Stimulated activated CD4-positive, alpha-beta T cell treated with anti-CD3 and anti-CD28 coated beads, Interleukin-15, amount 100 ng/mL, for 1 hour (primary cell): ENCODE results near the gene ADGRF4.
"Not testable (repeated sequence)": the region's sequence is repeated elsewhere in the genome, so short reads cannot be mapped to it uniquely, and the experiment has no call there.

ENCODE experiments used
- DNase-seq, 2 donors: peaks; one replicate each; pipeline ENCODE4 v3.0.0-alpha.2; 2020; ENCODE audit warnings: low read depth in 1 of 2, low spot score in 1 of 2

Gene ADGRF4

GRCh38 chr6:47734831-47735481, 36.6 kb downstream of the ADGRF4 start:
- DNase-seq: no peak

- no peak for DNase-seq
Observed at GRCh38 chr6:47736083-47736700, 37.8 kb downstream of the ADGRF4 start.

- DNase-seq: no peak
Observed at GRCh38 chr6:47737406-47737805, 39.0 kb downstream of the ADGRF4 start.

- DNase-seq: no peak
Observed at GRCh38 chr6:47740714-47741113, 42.3 kb downstream of the ADGRF4 start.

GRCh38 chr6:47741807-47742206, 43.4 kb downstream of the ADGRF4 start:
- no peak for DNase-seq

- no peak for DNase-seq
Observed at GRCh38 chr6:47743744-47744143, 45.4 kb downstream of the ADGRF4 start.

GRCh38 chr6:47745269-47745668, 46.9 kb downstream of the ADGRF4 start:
- DNase-seq: not testable (repeated sequence)

GRCh38 chr6:47749757-47750156, 51.4 kb downstream of the ADGRF4 start:
- no peak for DNase-seq

GRCh38 chr6:47752801-47753200, 54.4 kb downstream of the ADGRF4 start:
- no peak for DNase-seq

GRCh38 chr6:47759364-47759763, 61.0 kb downstream of the ADGRF4 start:
- DNase-seq: no peak

GRCh38 chr6:47762502-47762901, 64.1 kb downstream of the ADGRF4 start:
- DNase-seq: no peak

- no peak for DNase-seq
Observed at GRCh38 chr6:47766445-47766844, 68.1 kb downstream of the ADGRF4 start.

- no peak for DNase-seq
Observed at GRCh38 chr6:47767102-47767501, 68.7 kb downstream of the ADGRF4 start.

GRCh38 chr6:47769982-47770381, 71.6 kb downstream of the ADGRF4 start:
- DNase-seq: no peak
